ENCODE measurements around the gene SYMPK.

The SYMPK gene

DNA sequence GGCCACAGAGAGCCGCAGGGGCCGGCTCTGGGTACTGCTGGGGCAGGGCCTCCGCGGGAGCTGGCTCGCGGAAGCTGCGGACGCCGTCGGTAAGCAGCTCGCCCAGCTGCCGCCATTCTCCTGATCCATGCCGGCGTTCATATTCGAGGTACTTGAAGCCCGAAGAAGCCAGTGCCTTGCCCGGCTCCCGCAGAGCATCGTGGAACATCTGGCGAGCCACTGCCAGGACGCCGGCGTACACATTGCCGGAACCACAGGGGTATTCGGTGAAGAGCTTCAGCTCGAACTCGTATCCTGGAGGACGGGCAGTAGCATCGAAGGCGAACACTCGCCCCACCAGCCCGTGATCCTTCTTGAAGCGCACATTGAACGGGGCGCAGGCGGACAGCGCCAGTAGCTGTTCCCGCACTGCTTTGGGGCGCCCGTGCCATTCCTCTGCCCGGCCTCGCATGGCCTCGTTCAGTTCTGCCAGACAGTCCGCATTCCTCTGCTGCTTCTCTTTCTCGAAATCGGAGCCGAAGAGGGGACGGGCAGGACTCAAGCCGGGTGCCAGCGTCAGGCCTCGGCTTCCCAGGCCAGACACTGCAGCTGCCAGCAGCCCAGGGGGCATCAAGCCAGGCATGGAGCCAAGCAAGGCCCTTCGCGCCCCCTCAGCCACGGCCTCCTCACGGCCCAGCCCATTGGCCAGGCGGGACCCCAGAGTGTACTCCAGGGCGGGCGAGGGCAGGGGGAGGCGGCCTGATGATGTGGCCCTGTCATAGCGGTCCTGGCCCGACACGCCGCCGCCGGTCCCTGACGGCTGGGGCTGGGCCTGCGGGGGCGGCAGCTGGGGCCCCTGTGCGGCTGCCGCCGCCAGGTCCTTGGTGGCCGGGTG lies 22.0 kb upstream of the SYMPK start:
- TF ChIP-seq, protein P1, sequence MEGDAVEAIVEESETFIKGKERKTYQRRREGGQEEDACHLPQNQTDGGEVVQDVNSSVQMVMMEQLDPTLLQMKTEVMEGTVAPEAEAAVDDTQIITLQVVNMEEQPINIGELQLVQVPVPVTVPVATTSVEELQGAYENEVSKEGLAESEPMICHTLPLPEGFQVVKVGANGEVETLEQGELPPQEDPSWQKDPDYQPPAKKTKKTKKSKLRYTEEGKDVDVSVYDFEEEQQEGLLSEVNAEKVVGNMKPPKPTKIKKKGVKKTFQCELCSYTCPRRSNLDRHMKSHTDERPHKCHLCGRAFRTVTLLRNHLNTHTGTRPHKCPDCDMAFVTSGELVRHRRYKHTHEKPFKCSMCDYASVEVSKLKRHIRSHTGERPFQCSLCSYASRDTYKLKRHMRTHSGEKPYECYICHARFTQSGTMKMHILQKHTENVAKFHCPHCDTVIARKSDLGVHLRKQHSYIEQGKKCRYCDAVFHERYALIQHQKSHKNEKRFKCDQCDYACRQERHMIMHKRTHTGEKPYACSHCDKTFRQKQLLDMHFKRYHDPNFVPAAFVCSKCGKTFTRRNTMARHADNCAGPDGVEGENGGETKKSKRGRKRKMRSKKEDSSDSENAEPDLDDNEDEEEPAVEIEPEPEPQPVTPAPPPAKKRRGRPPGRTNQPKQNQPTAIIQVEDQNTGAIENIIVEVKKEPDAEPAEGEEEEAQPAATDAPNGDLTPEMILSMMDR (IDR thresholded peaks at IDR 0.05; ENCODE audit: extremely low read depth, missing control alignments): no peak
- peak; percentile 71 for DNase-seq (ENCODE audit: low spot score)

DNA sequence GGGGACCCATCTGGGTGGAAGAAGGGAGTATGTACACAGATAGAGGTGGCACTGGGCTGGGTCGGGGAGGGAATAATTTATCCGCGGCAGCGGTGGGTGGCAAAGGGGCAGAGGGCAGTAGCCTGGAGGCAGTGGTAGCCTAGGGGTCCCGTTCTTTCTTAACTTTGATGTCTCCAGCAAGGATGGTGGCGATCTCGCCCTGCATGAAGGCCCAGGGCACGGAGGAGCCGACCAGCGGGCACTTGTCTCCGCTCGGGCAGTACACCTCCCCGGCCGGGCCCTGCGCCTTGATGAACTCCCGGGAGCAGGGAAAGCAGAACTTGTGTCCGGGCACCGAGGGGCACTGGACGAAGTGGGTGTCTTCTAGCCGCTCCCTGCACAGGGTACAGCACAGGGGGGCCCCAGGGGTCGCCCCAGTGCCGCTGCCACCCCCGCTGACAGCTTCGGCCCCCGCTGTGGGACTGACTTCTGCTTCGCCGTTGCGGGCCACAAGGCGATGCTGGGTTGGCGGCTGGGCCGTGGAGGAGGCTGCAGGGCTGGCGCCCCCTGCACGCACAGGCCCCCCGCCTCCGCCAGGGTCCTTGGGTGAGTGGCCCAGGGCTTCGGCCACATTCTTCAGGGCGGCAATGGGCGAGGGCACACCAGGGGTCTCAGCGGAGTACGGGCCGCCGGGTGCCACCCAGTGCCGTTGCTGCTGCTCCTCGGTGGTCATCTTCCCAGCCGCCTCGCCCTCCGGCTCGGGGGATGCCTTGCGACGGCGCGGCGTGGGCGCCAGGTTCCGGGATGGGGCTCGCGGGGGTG lies 21.1 kb upstream of the SYMPK start:
- DNase-seq (ENCODE audit: low spot score): no peak
- TF ChIP-seq, protein P1 (IDR thresholded peaks at IDR 0.05; ENCODE audit: extremely low read depth, missing control alignments): no peak

DNA sequence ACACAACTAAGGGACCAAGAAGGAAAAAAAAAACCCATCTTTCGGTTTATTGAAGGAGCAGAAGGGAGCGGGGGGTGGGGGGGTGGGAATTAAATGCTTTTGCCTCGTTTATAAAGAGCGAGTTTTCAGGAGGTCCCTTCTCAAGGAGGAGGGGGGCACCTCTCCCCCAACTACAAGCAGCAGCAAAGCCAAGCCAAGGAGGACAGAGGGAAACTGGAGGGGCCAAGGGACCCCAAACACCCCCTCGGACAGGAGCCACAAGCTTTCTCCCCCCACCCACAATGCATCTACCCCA lies 20.6 kb upstream of the SYMPK start:
- TF ChIP-seq, protein P1 (IDR thresholded peaks at IDR 0.05; ENCODE audit: extremely low read depth, missing control alignments): no peak
- no peak for DNase-seq (ENCODE audit: low spot score)

DNA sequence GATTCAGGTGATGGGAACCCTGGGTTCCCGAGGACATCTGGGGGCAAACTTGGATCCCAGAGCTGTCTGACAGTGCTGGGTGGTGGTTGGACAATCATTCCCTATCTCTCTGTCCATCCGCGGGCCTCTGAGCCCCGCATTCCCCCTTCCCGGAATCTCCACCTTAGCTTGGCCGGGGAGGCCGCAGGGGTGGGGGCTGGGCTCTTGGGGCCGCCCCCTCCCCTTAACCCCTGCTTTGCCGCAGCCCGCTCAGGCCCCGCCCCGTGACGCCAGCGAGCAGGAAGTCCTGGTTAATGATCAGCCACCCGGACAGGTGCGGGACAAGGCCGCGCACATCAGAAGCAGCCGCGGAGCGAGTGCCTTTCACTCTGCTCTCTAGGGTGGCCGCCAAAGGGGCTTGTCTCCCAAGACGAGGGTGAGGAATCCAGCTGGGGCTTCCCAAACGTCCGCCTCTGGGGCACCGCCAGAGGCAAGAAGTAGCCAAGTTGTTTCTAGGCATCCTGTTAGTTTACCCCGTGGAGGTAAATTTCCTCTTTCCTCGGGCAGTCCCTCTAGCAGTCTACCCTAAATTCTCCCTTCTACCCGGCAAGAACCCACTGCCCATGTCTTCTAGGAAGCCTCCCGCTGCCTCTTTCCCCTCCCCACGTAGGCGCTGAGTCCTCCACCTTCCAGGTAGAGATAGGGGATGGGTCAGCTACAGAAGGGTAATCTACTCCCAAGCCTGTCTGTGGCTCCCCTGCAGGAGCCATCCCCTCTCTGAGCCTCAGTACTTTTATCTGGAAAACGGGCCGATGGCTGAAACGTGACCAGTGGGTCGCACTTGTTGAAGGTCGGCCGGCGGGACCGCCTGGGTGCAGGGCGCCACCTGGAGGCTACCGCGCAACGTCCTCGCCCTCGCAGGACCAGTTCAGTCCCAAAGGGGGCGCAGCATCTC lies 20.0 kb upstream of the SYMPK start:
- peak; percentile 92 for DNase-seq (ENCODE audit: low spot score)
- TF ChIP-seq, protein P1 (IDR thresholded peaks at IDR 0.05; ENCODE audit: extremely low read depth, missing control alignments): peak; percentile 100

DNA sequence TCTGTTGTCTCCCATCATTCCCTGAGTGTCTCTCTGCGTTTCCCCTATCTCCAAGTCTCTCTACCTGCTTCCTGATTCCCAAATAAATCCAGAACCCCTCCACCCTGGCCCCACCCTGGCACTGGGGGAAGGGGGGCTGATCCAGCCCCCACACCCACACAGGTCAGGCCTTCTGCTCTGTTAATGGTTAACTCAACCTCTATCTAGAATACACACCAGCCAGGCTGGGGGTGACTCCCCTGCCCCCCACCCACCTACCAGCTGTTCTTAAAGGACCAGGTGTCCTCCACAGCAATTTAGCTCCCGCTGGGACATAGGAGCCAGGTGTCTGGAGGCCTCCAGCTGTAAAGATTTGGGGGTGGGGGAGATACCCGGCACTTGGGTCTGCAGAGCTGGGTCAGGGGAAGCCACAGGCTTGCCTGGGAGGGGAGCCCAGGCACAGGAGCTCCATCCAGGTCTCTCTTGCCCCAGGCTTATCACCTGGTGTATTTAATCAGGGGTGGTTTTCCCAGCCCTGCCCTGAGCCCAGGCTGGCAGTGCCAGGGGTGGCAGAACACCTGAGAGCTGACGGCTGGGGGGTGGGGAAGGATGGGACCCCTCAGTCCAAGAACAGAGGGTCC lies 19.1 kb upstream of the SYMPK start:
- no peak for DNase-seq (ENCODE audit: low spot score)
- TF ChIP-seq, protein P1 (IDR thresholded peaks at IDR 0.05; ENCODE audit: extremely low read depth, missing control alignments): no peak

DNA sequence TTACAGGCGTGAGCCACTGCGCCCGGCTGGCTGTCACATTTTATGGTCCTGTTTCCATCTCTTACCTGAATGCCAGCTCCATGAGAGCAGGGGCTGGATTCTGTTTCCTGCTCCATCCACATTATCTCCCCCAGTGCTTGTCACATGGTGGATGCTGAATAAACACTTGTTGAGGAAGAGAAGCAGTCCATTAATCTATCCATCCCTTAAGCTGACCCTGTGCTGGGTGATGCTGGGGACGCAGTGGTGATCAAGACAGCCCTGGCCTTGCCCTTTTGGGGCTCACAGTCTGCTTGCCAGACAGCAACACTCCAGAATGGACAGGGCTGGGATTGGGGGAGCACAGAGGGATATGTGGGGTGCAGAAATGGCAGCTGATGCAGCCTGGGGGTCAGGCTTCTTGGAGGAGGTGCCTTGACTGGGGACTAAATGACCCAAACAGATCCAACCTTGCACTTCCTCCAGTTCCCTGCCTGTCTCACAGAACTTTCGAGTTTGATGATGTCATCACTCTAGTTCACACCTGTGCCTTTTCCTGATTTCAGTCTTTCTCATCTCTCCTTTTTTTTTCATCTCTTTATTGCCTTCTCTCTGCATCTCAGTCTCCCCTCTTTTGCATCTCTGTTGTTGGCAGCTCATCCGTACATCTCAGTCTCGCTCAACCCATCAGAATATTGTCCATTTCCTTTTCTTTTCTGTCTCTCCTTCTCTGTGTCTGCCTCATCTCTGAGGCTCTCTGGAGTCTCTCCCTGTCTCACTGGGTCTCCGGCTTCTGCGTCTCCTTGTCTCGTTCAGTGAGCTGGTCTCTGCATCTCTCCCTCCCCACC lies 18.3 kb upstream of the SYMPK start:
- TF ChIP-seq, protein P1 (IDR thresholded peaks at IDR 0.05; ENCODE audit: extremely low read depth, missing control alignments): no peak
- no peak for DNase-seq (ENCODE audit: low spot score)
